ENCODE data around the gene TSPAN14.

GRCh38 chr10:80452640-80453039, 1.5 kb upstream of the TSPAN14 start:
- no peak for TF ChIP-seq CTCF (IDR thresholded peaks at IDR 0.05)
- no peak for TF ChIP-seq POLR2AphosphoS5 (IDR thresholded peaks at IDR 0.05)
- TF ChIP-seq POLR2A (IDR thresholded peaks at IDR 0.05): no peak
- TF ChIP-seq EP300 (IDR thresholded peaks at IDR 0.05): no peak
